Measurements from ENCODE around the gene SMARCA2.

The SMARCA2 gene

GRCh38 chr9:2014696-2015580 lies at the start of gene SMARCA2:
Gene SMARCA2 (plus strand): TSS chr9:2015347. CDS start chr9:2029023, 13,676 bp downstream.
- DNase-seq (ENCODE audit: low read depth in 2 of 2) = peak; percentile 93

GRCh38 chr9:1966725-1967366 lies 48.3 kb upstream of the SMARCA2 start:
- no peak for DNase-seq (ENCODE audit: low read depth in 2 of 2)

- DNase-seq (ENCODE audit: low read depth in 2 of 2) = no peak
Observed at GRCh38 chr9:1969160-1969559, 46.0 kb upstream of the SMARCA2 start.

GRCh38 chr9:1969898-1970297 lies 45.2 kb upstream of the SMARCA2 start:
- no peak for DNase-seq (ENCODE audit: low read depth in 2 of 2)

GRCh38 chr9:1972672-1973071 lies 42.5 kb upstream of the SMARCA2 start:
- no peak for DNase-seq (ENCODE audit: low read depth in 2 of 2)

- no peak for DNase-seq (ENCODE audit: low read depth in 2 of 2)
Observed at GRCh38 chr9:1977026-1977425, 38.1 kb upstream of the SMARCA2 start.

GRCh38 chr9:1978941-1979340 lies 36.2 kb upstream of the SMARCA2 start:
- no peak for DNase-seq (ENCODE audit: low read depth in 2 of 2)

GRCh38 chr9:1979741-1980367 lies 35.3 kb upstream of the SMARCA2 start:
- DNase-seq (ENCODE audit: low read depth in 2 of 2) = no peak

- no peak for DNase-seq (ENCODE audit: low read depth in 2 of 2)
Observed at GRCh38 chr9:1980387-1980786, 34.8 kb upstream of the SMARCA2 start.

- DNase-seq (ENCODE audit: low read depth in 2 of 2) = no peak
Observed at GRCh38 chr9:1982074-1982473, 33.1 kb upstream of the SMARCA2 start.

- DNase-seq (ENCODE audit: low read depth in 2 of 2) = no peak
Observed at GRCh38 chr9:1986341-1986740, 28.8 kb upstream of the SMARCA2 start.

- no peak for DNase-seq (ENCODE audit: low read depth in 2 of 2)
Observed at GRCh38 chr9:1989500-1989899, 25.6 kb upstream of the SMARCA2 start.

- DNase-seq (ENCODE audit: low read depth in 2 of 2) = no peak
Observed at GRCh38 chr9:1994180-1994579, 21.0 kb upstream of the SMARCA2 start.

GRCh38 chr9:1995084-1995483 lies 20.1 kb upstream of the SMARCA2 start:
- DNase-seq (ENCODE audit: low read depth in 2 of 2) = no peak

GRCh38 chr9:1996156-1996555 lies 19.0 kb upstream of the SMARCA2 start:
- no peak for DNase-seq (ENCODE audit: low read depth in 2 of 2)

- no peak for DNase-seq (ENCODE audit: low read depth in 2 of 2)
Observed at GRCh38 chr9:1997646-1998045, 17.5 kb upstream of the SMARCA2 start.

GRCh38 chr9:1998111-1998510 lies 17.0 kb upstream of the SMARCA2 start:
- DNase-seq (ENCODE audit: low read depth in 2 of 2) = no peak

- no peak for DNase-seq (ENCODE audit: low read depth in 2 of 2)
Observed at GRCh38 chr9:2000314-2000713, 14.8 kb upstream of the SMARCA2 start.

GRCh38 chr9:2008372-2008771 lies 6.8 kb upstream of the SMARCA2 start:
- no peak for DNase-seq (ENCODE audit: low read depth in 2 of 2)

GRCh38 chr9:2012347-2012746 lies 2.8 kb upstream of the SMARCA2 start:
- DNase-seq (ENCODE audit: low read depth in 2 of 2) = no peak

- no peak for DNase-seq (ENCODE audit: low read depth in 2 of 2)
Observed at GRCh38 chr9:2013743-2014475, 1.2 kb upstream of the SMARCA2 start.

All from stimulated activated CD8-positive, alpha-beta memory T cell treated with anti-CD3 and anti-CD28 coated beads, Interleukin-2, amount 100 ng/mL, for 48 hours (primary cell).